ENCODE measurements around the gene GAA. TPM values are rescaled to one million over a fixed set of nuclear protein-coding genes. Genes with fewer than 3 reads are reported as not detected.

The GAA gene
- total and polyA plus RNA-seq, 2 of the 4 experiments (the other 2 are of a cell fraction), result 2.2 to 14.8 TPM

GRCh38 chr17:80104321-80104955 is 3.1 kb downstream of the GAA start:
- Histone ChIP-seq H2AK5ac (ENCODE audit: low read depth, low read length) (no peak overlapping the region), H4K5ac (ENCODE audit: low read depth, low read length) (no peak overlapping the region), H2AFZ (replicated peaks; ENCODE audit: low read length, poor library complexity) (no peak overlapping the region), H3K9ac (ENCODE audit: low read depth, low read length) (no peak overlapping the region), H2BK120ac (ENCODE audit: low read depth, low read length) (no peak overlapping the region), H3K4me2 (ENCODE audit: low read depth, low read length) (no peak overlapping the region), H3K9me3 (ENCODE audit: control insufficient read depth, insufficient read depth, low read length) (no peaks in the 10 kb centered on the region), H3K14ac (replicated peaks; ENCODE audit: low read depth, low read length) (no peak overlapping the region), H3K27ac (ENCODE audit: insufficient read depth, low read length) (no peak overlapping the region), H3K56ac (ENCODE audit: extremely low read depth, insufficient read depth, low read length) (no peak overlapping the region), H4K8ac (ENCODE audit: low read depth in 2 of 2, low read length in 2 of 2) (no peak overlapping the region), H2BK20ac (ENCODE audit: low read depth, low read length) (no peak overlapping the region), H3K79me1 (ENCODE audit: low read depth in 1 of 2, low read length in 2 of 2) (peaks cover 0 to 14% of the 10 kb centered on the region in 2 experiments; a peak in 3 of 4 replicates), H3K4ac (ENCODE audit: low read depth, low read length) (no peak overlapping the region; the same call in 1 of the 2 replicates), H2BK15ac (ENCODE audit: low read depth, low read length) (no peak overlapping the region), H2AK9ac (replicated peaks; ENCODE audit: low read depth, low read length, poor library complexity) (no peak overlapping the region), H3K4me1 (ENCODE audit: control insufficient read depth, insufficient read depth, low read length) (peaks cover 6% of the 10 kb centered on the region), H3K9me1 (ENCODE audit: insufficient read depth, low read length) (peaks cover 8% of the 10 kb centered on the region), H3K18ac (ENCODE audit: low read depth, low read length) (no peak overlapping the region), H3K36me3 (ENCODE audit: control insufficient read depth, insufficient read depth, low read length) (peaks cover 3% of the 10 kb centered on the region; the same call in 1 of the 2 replicates), H3K27me3 (ENCODE audit: control insufficient read depth, insufficient read depth, low read length) (no peaks in the 10 kb centered on the region), H4K20me1 (ENCODE audit: insufficient read depth, low read length) (no peaks in the 10 kb centered on the region), H4K91ac (ENCODE audit: insufficient read depth, low read depth, low read length) (no peak overlapping the region), H2BK5ac (ENCODE audit: low read depth, low read length, poor library complexity, severe bottlenecking) (no peak overlapping the region), H3K4me3 (ENCODE audit: insufficient read depth, low read depth, low read length) (no peak overlapping the region), H3K23ac (ENCODE audit: low read depth, low read length) (no peak overlapping the region)
- no peak for ATAC-seq (ENCODE audit: low read depth)
- CTCF ChIA-PET, result interaction anchor here (0.6 kb wide), 1 partner anchor 25 kb away, joined by 4 read pairs; no protein-coding TSS in a partner anchor
- no TSS peak for BruUV-seq (replicated peaks)
- DNase-seq, result no peak
- WGBS, 2 experiments (ENCODE audit: extremely low coverage in 2 of 2, insufficient read length in 1 of 2), result 76% methylated on average over 11 of the region's 26 CpGs; no CpG with 5 or more reads in 1 of the 2 experiments
- in situ Hi-C loops (cut with MboI; ENCODE audit: low sequenced_read_pairs) (no loop called here), intact Hi-C loops (cut with micrococcal nuclease) (loop anchor here (5.0 kb wide), 1 partner anchor 43 kb away; the partner anchor contains the start of gene EIF4A3), dilution Hi-C loops (cut with HindIII; ENCODE audit: low sequenced_read_pairs, unreplicated experiment) (no loop called here)
- TF ChIP-seq RCOR1 (IDR thresholded peaks at IDR 0.05; ENCODE audit: insufficient replicate concordance, low read length), result no peak
- TF ChIP-seq MXI1 (IDR thresholded peaks at IDR 0.05; ENCODE audit: borderline replicate concordance, low read depth, low read length), result no peak
- POLR2A ChIA-PET (ENCODE audit: unreplicated experiment), result no interaction called here
